ENCODE data around the gene NFIA.

NFIA gene

GRCh38 chr1:61082311-61083012 is at the start of gene NFIA:
Gene NFIA, plus strand, starts transcription at chr1:61082561.
- DNase-seq: peak; percentile 88

- DNase-seq: no peak
Observed at GRCh38 chr1:61035880-61036279, 46.5 kb upstream of the NFIA start.

- no peak for DNase-seq
Observed at GRCh38 chr1:61042466-61043009, 39.8 kb upstream of the NFIA start.

GRCh38 chr1:61043010-61043820 is 39.1 kb upstream of the NFIA start:
- peak; percentile 92 for DNase-seq

GRCh38 chr1:61046434-61046833 is 35.9 kb upstream of the NFIA start:
- no peak for DNase-seq

GRCh38 chr1:61047061-61047460 is 35.3 kb upstream of the NFIA start:
- DNase-seq: no peak

GRCh38 chr1:61049850-61050540 is 32.4 kb upstream of the NFIA start:
- DNase-seq: peak; percentile 96

- DNase-seq: peak; percentile 48
Observed at GRCh38 chr1:61050541-61051442, 31.6 kb upstream of the NFIA start.

- DNase-seq: no peak
Observed at GRCh38 chr1:61051443-61051718, 31.0 kb upstream of the NFIA start.

GRCh38 chr1:61051719-61052394 is 30.5 kb upstream of the NFIA start:
- DNase-seq: no peak

- DNase-seq: peak; percentile 44
Observed at GRCh38 chr1:61052395-61053225, 29.8 kb upstream of the NFIA start.

GRCh38 chr1:61053226-61053711 is 29.1 kb upstream of the NFIA start:
- DNase-seq: no peak

GRCh38 chr1:61053712-61054600 is 28.4 kb upstream of the NFIA start:
- DNase-seq: peak; percentile 82

GRCh38 chr1:61054601-61054993 is 27.8 kb upstream of the NFIA start:
- DNase-seq: no peak

GRCh38 chr1:61055110-61055614 is 27.2 kb upstream of the NFIA start:
- no peak for DNase-seq

GRCh38 chr1:61056196-61056572 is 26.2 kb upstream of the NFIA start:
- no peak for DNase-seq

GRCh38 chr1:61056573-61057439 is 25.6 kb upstream of the NFIA start:
- DNase-seq: peak; percentile 76

- peak; percentile 35 for DNase-seq
Observed at GRCh38 chr1:61058483-61059245, 23.7 kb upstream of the NFIA start.

Measured in hematopoietic multipotent progenitor cell treated with erythropoietin and hydrocortisone succinate and interleukin-3 and kit ligand, for 4 days (in vitro differentiated cells).